Lower leg skin (tissue), 3 donors: ENCODE data around the gene MUC4.

Experiments used
- CTCF ChIP-seq, 3 donors: fragments of 450-650 bp; IDR thresholded peaks; one replicate each; pipeline ENCODE4 v1.5.1; 2016; ENCODE audit warnings: antibody characterized with exemption in 3 of 3, mild to moderate bottlenecking in 3 of 3, moderate library complexity in 2 of 3
- POLR2A ChIP-seq, 2 donors: fragments of 450-650 bp; IDR thresholded peaks; one replicate each; pipeline ENCODE4 v1.6.1; 2016 to 2017; ENCODE audit warnings: antibody characterized with exemption in 2 of 2, mild to moderate bottlenecking in 1 of 2, moderate library complexity in 1 of 2

DNA sequence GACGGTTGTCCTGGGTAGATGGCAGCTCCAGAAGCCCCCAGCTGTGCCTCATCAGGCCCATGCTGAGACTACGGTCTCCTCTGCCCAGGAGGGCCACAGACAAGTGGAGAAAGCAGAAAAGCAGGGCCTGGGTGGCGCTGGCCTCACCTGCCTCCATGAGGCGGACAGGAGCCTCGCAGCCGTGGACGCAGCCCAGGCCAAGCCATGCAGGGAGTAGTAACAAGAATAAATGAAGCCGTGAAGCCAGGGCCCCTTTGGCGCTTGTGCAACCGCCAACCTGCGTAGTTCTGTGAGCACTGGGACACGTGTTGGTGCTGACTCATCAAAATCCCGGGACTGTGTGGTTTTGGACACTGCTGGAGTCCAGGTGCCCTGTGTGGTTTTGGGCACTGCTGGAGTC lies 12.3 kb upstream of the MUC4 start:
- TF ChIP-seq POLR2A (IDR thresholded peaks at IDR 0.05) (no peak), CTCF (IDR thresholded peaks at IDR 0.05) (no peak)
